Uterus (tissue), 2 donors: ENCODE measurements around the gene PRRX1.

Source experiments
- POLR2A ChIP-seq, 2 donors: fragments of 450-650 bp; IDR thresholded peaks; one replicate each; pipeline ENCODE4 v1.6.1; 2016; ENCODE audit warnings: antibody characterized with exemption in 2 of 2, mild to moderate bottlenecking in 1 of 2, moderate library complexity in 1 of 2
- TF ChIP-seq, protein P1 (sequence below), 4 experiments: fragments of 200-600 bp in 2 of 4; fragments of 450-650 bp in 2 of 4; sonication (generic) in 2 of 4; IDR thresholded peaks; one replicate each; pipeline ENCODE4 v1.5.1; 2016 to 2019; ENCODE audit warnings: antibody characterized with exemption in 4 of 4, mild to moderate bottlenecking in 2 of 4, moderate library complexity in 1 of 4

DNA sequence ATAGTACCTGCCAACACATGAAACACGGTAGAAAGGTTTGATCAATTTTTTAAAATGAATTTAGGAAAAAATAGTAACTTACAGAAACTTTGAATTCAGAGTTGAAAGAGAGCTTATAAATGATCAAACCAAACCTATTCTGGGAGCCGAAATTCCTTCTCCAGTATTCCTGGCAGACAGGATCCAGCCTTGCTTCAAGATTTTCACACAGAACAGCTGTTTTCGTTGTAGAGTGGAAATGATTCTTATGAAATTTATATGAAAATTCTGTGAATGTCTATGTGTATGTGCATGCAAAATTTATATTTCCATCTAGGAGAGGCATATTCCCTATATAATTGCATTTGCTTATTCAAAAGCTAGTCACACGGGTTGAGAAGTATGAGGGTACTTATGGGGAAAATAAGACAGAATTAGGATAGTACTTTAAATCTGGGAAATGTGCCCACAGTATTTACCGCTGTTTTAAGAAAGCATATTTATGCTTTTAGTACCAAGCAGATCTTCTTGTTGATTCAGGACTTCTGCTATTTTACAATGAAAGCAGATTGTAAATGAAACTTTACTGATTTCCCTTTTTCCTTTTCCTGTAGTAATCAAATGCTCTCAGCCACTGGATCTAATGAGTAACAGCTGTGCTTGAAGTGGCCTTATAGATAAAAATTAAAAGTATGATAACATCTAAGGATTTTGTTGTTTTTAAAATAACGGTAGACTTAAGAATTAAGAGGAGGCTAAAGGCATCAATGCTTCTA, 30.4 kb downstream of the PRRX1 start:
- TF ChIP-seq, protein P1, sequence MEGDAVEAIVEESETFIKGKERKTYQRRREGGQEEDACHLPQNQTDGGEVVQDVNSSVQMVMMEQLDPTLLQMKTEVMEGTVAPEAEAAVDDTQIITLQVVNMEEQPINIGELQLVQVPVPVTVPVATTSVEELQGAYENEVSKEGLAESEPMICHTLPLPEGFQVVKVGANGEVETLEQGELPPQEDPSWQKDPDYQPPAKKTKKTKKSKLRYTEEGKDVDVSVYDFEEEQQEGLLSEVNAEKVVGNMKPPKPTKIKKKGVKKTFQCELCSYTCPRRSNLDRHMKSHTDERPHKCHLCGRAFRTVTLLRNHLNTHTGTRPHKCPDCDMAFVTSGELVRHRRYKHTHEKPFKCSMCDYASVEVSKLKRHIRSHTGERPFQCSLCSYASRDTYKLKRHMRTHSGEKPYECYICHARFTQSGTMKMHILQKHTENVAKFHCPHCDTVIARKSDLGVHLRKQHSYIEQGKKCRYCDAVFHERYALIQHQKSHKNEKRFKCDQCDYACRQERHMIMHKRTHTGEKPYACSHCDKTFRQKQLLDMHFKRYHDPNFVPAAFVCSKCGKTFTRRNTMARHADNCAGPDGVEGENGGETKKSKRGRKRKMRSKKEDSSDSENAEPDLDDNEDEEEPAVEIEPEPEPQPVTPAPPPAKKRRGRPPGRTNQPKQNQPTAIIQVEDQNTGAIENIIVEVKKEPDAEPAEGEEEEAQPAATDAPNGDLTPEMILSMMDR (IDR thresholded peaks at IDR 0.05): no peak
- no peak for TF ChIP-seq POLR2A (IDR thresholded peaks at IDR 0.05)
